HepG2 (cell line): ENCODE results near the gene PDHX.

Experiments
- CBX5 ChIP-seq: sonication (generic); formaldehyde crosslinking; IDR thresholded peaks from 2 replicates; pipeline ENCODE4 v1.4.0; 2020; ENCODE audit warnings: missing genetic modification reagents, borderline replicate concordance
- CTCF ChIP-seq: sonication (generic); formaldehyde crosslinking; IDR thresholded peaks from 2 replicates; pipeline ENCODE4 v1.5.0; 2020; ENCODE audit warnings: mild to moderate bottlenecking, missing genetic modification reagents, moderate library complexity
- GABPA ChIP-seq, 2 experiments: IDR thresholded peaks; 2 replicates each; pipeline ENCODE4 v1.6.1; 2011 to 2016; ENCODE audit warnings: low read depth in 2 of 2, low read length in 1 of 2, missing biosample characterization in 1 of 2, missing genetic modification characterization in 1 of 2
- GPBP1L1 ChIP-seq: sonication (generic); formaldehyde crosslinking; IDR thresholded peaks from 2 replicates; pipeline ENCODE4 v1.5.0; 2020; ENCODE audit warnings: mild to moderate bottlenecking, missing genetic modification reagents
- ZNF121 ChIP-seq: sonication (generic); formaldehyde crosslinking; IDR thresholded peaks from 2 replicates; pipeline ENCODE4 v1.5.0; 2020; ENCODE audit warnings: mild to moderate bottlenecking, missing genetic modification reagents
- TF ChIP-seq, protein P1 (sequence below): sonication (generic); formaldehyde crosslinking; IDR thresholded peaks from 2 replicates; pipeline ENCODE4 v1.4.0; 2020; ENCODE audit warnings: missing genetic modification reagents, mild to moderate bottlenecking, borderline replicate concordance
- TF ChIP-seq, protein P2 (sequence below): sonication (generic); formaldehyde crosslinking; IDR thresholded peaks from 2 replicates; pipeline ENCODE4 v1.4.0; 2020; ENCODE audit warnings: missing genetic modification reagents
- TF ChIP-seq, protein P3 (sequence below): IDR thresholded peaks from 2 replicates; pipeline ENCODE4 v1.6.1; 2012; ENCODE audit warnings: inconsistent platforms

DNA sequence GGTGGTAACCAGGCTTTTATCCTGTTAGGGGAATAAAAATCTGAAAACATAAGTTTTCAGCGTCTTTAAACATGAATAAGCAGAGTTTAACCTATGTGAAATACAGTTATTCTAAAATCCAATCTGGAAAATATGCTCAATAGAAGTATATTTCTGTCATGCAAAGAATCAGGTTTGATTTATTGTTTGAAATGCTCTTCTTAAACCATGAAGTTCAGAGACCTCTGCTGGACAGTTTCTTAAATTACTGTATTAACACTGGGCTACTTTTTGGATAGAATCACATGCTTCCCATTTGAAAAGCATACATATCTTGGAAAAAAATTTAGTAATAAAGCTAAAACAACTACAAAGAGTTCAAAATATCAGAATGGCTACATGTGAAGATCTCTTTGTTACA lies 25.6 kb upstream of the PDHX start:
- TF ChIP-seq, protein P1, sequence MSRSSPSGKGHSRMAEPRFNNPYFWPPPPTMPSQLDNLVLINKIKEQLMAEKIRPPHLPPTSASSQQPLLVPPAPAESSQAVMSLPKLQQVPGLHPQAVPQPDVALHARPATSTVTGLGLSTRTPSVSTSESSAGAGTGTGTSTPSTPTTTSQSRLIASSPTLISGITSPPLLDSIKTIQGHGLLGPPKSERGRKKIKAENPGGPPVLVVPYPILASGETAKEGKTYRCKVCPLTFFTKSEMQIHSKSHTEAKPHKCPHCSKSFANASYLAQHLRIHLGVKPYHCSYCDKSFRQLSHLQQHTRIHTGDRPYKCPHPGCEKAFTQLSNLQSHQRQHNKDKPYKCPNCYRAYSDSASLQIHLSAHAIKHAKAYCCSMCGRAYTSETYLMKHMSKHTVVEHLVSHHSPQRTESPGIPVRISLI (CRISPR knock-in tag), result no peak
- TF ChIP-seq CTCF (CRISPR knock-in tag) (peak; percentile 61), ZNF121 (CRISPR knock-in tag) (no peak), CBX5 (CRISPR knock-in tag) (no peak), GABPA (IDR thresholded peaks at IDR 0.05; ENCODE audit: low read depth, low read length) (no peak), GABPA (CRISPR knock-in tag; IDR thresholded peaks at IDR 0.05; ENCODE audit: low read depth) (no peak), GPBP1L1 (CRISPR knock-in tag) (no peak)
- TF ChIP-seq, protein P2, sequence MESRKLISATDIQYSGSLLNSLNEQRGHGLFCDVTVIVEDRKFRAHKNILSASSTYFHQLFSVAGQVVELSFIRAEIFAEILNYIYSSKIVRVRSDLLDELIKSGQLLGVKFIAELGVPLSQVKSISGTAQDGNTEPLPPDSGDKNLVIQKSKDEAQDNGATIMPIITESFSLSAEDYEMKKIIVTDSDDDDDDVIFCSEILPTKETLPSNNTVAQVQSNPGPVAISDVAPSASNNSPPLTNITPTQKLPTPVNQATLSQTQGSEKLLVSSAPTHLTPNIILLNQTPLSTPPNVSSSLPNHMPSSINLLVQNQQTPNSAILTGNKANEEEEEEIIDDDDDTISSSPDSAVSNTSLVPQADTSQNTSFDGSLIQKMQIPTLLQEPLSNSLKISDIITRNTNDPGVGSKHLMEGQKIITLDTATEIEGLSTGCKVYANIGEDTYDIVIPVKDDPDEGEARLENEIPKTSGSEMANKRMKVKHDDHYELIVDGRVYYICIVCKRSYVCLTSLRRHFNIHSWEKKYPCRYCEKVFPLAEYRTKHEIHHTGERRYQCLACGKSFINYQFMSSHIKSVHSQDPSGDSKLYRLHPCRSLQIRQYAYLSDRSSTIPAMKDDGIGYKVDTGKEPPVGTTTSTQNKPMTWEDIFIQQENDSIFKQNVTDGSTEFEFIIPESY, result no peak
- TF ChIP-seq, protein P3, sequence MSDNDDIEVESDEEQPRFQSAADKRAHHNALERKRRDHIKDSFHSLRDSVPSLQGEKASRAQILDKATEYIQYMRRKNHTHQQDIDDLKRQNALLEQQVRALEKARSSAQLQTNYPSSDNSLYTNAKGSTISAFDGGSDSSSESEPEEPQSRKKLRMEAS, result no peak
